ENCODE results near the gene KDM6A. TPM values are rescaled to one million over a fixed set of nuclear protein-coding genes. Genes with fewer than 3 reads are reported as not detected.

Gene KDM6A
- polyA plus RNA-seq, 1 donor from 2014 or later, result 25.1 TPM

DNA sequence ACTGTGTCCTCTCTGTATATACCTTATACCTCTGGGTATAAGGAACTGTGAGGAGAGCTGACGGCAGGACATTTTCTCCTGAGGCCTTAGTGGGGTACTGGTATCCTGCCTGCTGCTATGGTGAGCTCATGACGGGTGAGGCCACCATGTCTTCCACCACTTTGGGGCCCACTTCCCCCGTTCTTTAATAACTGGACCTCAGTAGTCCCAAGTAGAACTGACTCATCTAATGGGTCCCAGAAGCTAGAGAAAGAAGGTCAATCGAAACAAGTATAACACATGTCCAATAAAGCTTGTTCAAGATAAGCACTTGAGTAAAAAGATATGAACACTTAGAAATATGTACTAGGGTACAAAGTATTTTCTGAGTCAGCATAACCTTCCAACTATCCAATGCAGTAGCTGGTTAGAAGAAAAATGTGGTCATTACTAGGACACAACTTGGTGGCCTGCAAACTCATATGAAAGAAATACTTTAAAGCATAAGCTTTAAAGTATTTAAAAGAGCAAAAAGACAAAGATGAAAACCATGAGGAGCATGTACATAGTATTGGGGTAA lies 256.0 kb downstream of the KDM6A start:
- H3K4me3 ChIP-seq (ENCODE audit: low read length), result no peak overlapping the region
- H3K9ac ChIP-seq (ENCODE audit: low read length), result no peak overlapping the region
- TF ChIP-seq SMC3 (conservative IDR thresholded peaks at IDR 0.05; ENCODE audit: poor library complexity) (no peak), EP300 (conservative IDR thresholded peaks at IDR 0.05; ENCODE audit: poor library complexity, severe bottlenecking) (no peak), EZH2 (IDR thresholded peaks at IDR 0.05; ENCODE audit: borderline replicate concordance, insufficient read depth, low read length, poor library complexity, severe bottlenecking) (no peak), RAD21 (conservative IDR thresholded peaks at IDR 0.05) (no peak)
- no peaks in the 10 kb centered on the region for H3K79me2 ChIP-seq (replicated peaks; ENCODE audit: insufficient read depth, low read length)
- H3K36me3 ChIP-seq (ENCODE audit: insufficient read depth, low read length), result no peaks in the 10 kb centered on the region
- no peaks in the 10 kb centered on the region for H3K9me3 ChIP-seq (ENCODE audit: low read length)
- no peak overlapping the region for H3K27ac ChIP-seq (ENCODE audit: low read length)
- H3K9me2 ChIP-seq (ENCODE audit: insufficient read depth, low read length), result no peaks in the 10 kb centered on the region
- H4K20me1 ChIP-seq (ENCODE audit: insufficient read depth), result no peaks in the 10 kb centered on the region
- no peak overlapping the region for H2AFZ ChIP-seq (ENCODE audit: low read depth, low read length)
- H3F3A ChIP-seq (ENCODE audit: insufficient read depth, low read length, poor library complexity, severe bottlenecking), result no peaks in the 10 kb centered on the region
- no peak overlapping the region for H3K4me2 ChIP-seq (ENCODE audit: low read length)
- H3K27me3 ChIP-seq (ENCODE audit: insufficient read depth, low read depth, low read length), result no peaks in the 10 kb centered on the region

DNA sequence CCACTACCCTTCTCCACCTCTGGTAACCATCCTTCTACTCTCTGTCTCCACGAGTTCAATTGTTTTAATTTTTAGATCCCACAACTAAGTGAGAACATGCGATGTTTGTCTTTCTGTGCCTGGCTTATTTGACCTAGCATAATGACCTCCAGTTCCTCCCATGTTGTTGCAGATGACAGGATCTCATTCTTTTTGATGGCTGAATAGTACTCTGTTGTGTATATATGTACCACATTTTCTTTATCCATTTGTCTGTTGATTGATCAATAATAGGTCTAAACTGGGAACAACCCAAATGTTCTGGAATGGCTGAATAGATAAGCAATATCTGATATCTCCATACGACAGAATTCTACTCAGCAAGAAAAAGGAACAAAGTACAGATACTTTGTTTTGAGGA lies 260.5 kb downstream of the KDM6A start:
- TF ChIP-seq POLR2AphosphoS5 (IDR thresholded peaks at IDR 0.05) (no peak), TAF1 (IDR thresholded peaks at IDR 0.05; ENCODE audit: low read depth) (no peak), EZH2 (IDR thresholded peaks at IDR 0.05; ENCODE audit: borderline replicate concordance, insufficient read depth, low read length, poor library complexity, severe bottlenecking) (no peak), MXI1 (conservative IDR thresholded peaks at IDR 0.05; ENCODE audit: poor library complexity, severe bottlenecking) (no peak), SMC3 (conservative IDR thresholded peaks at IDR 0.05; ENCODE audit: poor library complexity) (no peak), RAD21 (conservative IDR thresholded peaks at IDR 0.05) (no peak), EP300 (conservative IDR thresholded peaks at IDR 0.05; ENCODE audit: poor library complexity, severe bottlenecking) (no peak)
- TF ChIP-seq, protein P1, sequence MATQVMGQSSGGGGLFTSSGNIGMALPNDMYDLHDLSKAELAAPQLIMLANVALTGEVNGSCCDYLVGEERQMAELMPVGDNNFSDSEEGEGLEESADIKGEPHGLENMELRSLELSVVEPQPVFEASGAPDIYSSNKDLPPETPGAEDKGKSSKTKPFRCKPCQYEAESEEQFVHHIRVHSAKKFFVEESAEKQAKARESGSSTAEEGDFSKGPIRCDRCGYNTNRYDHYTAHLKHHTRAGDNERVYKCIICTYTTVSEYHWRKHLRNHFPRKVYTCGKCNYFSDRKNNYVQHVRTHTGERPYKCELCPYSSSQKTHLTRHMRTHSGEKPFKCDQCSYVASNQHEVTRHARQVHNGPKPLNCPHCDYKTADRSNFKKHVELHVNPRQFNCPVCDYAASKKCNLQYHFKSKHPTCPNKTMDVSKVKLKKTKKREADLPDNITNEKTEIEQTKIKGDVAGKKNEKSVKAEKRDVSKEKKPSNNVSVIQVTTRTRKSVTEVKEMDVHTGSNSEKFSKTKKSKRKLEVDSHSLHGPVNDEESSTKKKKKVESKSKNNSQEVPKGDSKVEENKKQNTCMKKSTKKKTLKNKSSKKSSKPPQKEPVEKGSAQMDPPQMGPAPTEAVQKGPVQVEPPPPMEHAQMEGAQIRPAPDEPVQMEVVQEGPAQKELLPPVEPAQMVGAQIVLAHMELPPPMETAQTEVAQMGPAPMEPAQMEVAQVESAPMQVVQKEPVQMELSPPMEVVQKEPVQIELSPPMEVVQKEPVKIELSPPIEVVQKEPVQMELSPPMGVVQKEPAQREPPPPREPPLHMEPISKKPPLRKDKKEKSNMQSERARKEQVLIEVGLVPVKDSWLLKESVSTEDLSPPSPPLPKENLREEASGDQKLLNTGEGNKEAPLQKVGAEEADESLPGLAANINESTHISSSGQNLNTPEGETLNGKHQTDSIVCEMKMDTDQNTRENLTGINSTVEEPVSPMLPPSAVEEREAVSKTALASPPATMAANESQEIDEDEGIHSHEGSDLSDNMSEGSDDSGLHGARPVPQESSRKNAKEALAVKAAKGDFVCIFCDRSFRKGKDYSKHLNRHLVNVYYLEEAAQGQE (IDR thresholded peaks at IDR 0.05; ENCODE audit: borderline replicate concordance), result no peak
- TF ChIP-seq, protein P2, sequence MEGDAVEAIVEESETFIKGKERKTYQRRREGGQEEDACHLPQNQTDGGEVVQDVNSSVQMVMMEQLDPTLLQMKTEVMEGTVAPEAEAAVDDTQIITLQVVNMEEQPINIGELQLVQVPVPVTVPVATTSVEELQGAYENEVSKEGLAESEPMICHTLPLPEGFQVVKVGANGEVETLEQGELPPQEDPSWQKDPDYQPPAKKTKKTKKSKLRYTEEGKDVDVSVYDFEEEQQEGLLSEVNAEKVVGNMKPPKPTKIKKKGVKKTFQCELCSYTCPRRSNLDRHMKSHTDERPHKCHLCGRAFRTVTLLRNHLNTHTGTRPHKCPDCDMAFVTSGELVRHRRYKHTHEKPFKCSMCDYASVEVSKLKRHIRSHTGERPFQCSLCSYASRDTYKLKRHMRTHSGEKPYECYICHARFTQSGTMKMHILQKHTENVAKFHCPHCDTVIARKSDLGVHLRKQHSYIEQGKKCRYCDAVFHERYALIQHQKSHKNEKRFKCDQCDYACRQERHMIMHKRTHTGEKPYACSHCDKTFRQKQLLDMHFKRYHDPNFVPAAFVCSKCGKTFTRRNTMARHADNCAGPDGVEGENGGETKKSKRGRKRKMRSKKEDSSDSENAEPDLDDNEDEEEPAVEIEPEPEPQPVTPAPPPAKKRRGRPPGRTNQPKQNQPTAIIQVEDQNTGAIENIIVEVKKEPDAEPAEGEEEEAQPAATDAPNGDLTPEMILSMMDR (IDR thresholded peaks at IDR 0.05; ENCODE audit: poor library complexity, severe bottlenecking), result no peak
- H3K27ac ChIP-seq (ENCODE audit: low read length), result no peak overlapping the region

More for the DNA sequence above, 260.5 kb downstream of the KDM6A start:
- Histone ChIP-seq H3K4me2 (ENCODE audit: low read length) (no peak overlapping the region), H2AFZ (ENCODE audit: low read depth, low read length) (no peak overlapping the region), H3K9ac (ENCODE audit: low read length) (no peak overlapping the region), H3K9me3 (ENCODE audit: low read length) (no peaks in the 10 kb centered on the region), H3K9me2 (ENCODE audit: insufficient read depth, low read length) (no peaks in the 10 kb centered on the region), H3K36me3 (ENCODE audit: insufficient read depth, low read length) (no peaks in the 10 kb centered on the region), H4K20me1 (ENCODE audit: insufficient read depth) (no peaks in the 10 kb centered on the region), H3F3A (ENCODE audit: insufficient read depth, low read length, poor library complexity, severe bottlenecking) (no peaks in the 10 kb centered on the region), H3K4me3 (ENCODE audit: low read length) (no peak overlapping the region), H3K27me3 (ENCODE audit: insufficient read depth, low read depth, low read length) (no peaks in the 10 kb centered on the region), H3K79me2 (replicated peaks; ENCODE audit: insufficient read depth, low read length) (no peaks in the 10 kb centered on the region)

All from neural cell (in vitro differentiated cells).